HG03558 (cell line): ENCODE results near the gene SYNGR2.

ENCODE experiments used
- ATAC-seq: cut with Tn5 transposase; IDR thresholded peaks from one replicate; pipeline ENCODE4 v1.9.1; 2021; ENCODE audit warnings: moderate number of reproducible peaks; ENCODE audit not compliant: unreplicated experiment; ENCODE audit errors: extremely low read depth

Gene SYNGR2

DNA sequence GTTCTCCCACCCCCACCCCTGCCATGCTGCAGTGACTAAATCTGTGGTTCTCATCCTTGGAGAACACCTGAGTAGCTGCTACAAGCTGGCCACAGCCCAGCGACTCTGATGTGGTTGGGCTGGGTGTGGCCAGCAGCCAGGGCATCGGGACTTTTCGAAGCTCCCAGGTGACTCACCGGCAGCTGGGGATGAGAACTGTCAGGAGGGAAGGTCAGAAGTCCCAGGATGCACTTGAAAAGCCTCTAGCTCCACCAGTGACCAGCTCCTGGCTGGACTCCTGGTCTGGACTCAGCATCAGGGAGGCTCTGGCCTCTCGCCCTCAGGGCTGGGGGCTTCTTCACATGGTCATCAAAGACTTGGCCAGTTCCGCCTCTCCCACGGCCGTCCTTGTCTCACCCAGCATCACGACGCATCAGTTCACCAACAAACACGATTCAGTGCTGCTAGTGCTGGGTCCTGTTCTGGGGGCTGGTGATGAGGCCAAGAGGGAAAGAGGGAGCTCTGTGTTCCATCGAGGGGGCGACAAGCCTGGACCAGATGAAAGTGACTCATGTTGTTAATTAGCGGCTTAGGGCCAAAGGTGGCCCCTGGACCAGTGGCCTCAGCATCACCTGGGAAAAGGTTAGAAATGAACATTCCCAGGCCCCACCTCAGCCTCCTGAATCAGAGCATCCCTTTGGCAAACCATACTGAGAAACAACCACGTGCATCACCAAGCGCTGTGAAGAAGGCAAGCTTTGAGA lies 26.1 kb upstream of the SYNGR2 start:
- no peak for ATAC-seq

DNA sequence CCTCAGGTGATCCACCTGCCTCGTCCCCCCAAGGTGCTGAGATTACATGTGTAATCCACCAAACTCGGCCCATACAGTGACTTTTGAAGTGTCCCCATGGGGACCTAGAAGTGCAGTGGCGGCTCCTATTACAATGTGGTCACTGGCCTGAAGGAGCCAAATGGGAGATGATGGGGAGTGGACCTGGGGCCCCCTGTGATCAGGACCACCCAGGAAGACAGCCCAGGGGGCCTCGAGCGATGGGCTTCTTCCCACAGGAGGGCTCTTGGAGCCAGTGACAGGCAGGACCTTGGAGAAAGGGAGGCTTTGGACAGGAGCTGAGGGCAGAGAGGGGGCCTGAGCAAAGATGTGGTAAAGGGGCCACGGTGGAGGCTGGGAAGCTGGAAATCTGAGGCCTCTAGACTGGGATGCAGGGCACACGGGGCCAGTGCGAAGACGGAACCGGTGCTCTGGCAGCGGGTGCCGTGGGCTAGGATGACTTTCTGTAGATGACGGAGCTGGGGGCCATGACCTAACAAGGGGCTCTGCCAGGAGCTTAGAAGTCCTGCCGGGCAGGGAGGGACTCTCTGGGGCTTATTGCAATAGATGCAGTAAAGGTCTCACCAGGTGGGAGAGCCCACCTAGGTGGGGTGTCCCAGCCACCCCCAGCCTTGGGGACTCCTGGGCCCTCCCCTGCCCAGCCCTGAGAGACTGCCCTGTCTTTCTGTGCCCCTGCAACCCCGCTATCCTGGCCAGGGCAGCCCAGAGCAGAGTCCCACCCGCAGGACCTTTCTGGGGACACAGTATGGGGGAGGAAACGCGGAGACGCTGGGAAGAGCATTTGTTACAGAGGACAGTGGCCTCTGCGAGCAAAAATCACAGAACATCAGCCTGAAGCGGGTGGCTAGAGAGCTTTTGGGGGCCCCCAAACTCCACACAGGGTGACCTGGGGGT lies 24.9 kb upstream of the SYNGR2 start:
- no peak for ATAC-seq

DNA sequence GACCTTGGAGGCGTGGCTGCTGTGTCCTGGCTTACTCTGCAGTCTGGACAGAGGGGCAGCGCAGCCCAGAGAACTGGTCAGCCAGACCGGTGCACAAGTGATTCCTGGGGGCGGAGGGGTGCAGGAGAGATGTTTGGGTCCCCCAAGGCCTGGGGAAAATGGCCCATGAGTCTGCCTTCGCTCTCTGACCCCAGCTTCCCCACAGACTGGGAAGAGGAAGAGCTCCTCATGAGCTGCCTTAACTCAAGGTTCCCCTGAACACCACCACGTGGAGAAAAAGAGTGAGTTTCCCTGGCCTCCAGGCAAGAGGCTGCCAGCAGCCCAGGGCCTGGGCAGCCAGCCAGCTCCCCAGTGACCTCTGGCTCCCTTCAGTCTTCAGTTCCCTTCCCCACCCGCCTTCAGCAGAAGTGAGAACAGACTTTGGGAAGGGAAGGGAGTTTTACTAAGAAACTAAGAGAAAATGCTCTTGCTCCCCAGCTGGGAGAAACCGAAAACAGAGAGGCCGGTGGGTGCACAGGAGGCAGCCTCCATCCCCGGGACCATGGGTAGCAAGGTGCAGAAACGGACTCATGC lies 24.1 kb upstream of the SYNGR2 start:
- no peak for ATAC-seq

DNA sequence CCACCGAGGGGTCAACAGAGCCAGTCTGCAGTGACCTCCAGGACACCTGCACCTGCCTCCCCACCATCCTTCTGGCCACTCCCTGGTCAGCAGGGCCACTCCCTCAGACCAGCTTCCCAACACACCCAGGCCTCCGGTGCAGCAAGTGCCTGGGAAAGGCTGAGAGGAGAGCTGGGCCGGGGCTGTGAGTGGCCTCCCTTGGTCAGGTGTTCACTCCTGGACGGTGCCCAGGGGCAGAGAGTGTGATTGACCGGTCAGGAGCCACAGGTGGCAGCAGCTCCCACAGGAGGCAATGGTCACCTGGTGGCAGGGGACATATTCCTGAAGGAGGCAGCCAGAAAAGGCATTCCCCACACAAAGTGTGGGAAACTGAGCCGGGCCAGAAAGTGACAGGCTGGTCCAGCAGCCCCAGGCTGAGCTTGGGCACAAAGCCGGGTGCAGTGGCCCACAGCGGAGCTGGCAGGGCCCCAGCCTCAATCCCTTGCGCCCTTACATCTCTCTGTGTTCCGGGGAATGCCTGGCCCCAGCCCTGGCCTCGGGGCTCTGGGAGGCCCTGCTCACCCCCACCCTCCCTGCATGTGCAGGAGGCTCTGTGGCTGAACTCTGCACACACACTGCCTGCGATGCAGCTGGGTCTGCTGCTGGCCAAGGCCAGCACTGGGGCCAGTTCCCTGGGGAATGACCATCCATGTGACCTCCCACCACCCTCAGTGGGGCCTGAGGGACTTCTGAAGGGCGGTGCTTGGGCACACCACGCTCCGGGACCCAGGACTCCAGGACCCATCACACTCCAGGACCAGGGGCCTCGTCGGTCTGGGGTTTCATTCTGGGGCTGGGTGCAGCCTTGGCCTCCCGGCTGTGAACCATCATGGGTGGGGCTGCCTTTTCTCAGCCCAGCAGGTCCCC lies 23.4 kb upstream of the SYNGR2 start:
- no peak for ATAC-seq

DNA sequence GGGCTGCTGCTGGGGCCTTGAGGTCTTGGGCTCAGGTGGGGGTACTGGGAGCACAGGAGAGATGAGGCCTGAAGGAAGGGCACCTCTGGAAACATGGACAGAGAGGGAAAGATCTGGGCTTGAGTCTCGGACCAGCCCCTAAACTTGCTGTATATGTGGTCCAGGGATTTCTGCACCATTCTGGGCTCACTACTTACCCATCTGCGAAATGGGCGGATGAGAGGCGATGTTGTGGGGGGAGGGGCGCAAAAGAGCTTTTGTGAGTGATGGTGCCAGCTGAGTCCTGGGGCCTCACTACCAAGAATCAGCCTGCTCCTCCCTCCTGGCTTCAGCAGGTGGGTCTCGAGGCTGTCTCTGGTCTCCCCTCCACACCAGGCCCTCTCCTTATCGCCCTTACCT lies 21.9 kb upstream of the SYNGR2 start:
- ATAC-seq, result no peak

DNA sequence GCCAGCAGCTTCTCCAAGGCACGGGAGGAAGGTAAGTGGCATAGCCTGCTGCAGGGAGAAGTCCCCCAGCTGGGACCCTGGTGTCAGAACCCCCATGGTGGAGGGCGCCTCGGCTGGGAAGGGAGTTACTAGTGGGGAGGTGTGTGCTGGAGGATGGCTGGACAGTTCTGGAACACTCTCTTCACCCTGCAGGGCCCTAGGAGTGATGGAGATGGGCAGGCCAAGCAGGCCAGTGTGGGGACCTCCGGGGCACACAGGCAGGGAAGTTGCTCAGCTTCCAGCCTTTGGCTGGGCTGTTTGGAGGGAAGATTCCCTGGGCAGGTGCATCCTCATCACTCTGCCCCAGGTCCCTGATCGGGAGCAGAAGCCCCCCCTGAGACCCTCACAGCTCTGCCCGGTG lies 21.5 kb upstream of the SYNGR2 start:
- ATAC-seq, result no peak

DNA sequence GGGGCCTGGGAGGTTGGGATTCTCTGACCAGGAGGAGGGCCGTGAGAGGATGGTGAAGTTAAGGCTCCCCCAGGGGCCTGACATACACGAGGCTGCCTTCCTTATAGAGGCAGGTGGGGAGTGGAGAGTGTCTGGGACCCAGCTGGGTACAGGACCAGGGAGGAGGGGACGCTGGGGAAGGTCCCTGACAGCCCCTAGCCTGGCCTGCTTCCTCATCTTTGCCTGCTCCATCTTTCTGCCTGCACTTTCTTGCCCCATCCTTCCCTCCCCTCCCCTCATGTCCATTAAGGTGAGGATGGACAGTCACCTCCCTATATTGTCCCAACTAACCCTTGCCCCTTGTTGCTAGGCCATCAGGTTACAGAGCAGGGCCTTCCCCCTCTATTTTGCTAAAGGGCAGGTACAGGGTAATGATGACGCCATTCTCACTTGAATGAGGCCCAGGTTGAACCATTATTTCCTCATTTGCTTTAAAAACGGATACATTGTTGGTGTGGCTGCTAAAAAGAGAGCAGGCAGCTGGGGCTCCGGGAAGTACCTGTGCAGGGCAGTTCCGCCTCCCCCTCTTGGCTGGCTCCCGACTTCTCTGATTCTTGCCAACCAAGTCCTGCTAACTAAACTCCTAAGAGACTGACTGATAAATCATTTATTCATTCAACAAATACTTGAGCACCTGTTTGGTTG lies 20.9 kb upstream of the SYNGR2 start:
- no peak for ATAC-seq

DNA sequence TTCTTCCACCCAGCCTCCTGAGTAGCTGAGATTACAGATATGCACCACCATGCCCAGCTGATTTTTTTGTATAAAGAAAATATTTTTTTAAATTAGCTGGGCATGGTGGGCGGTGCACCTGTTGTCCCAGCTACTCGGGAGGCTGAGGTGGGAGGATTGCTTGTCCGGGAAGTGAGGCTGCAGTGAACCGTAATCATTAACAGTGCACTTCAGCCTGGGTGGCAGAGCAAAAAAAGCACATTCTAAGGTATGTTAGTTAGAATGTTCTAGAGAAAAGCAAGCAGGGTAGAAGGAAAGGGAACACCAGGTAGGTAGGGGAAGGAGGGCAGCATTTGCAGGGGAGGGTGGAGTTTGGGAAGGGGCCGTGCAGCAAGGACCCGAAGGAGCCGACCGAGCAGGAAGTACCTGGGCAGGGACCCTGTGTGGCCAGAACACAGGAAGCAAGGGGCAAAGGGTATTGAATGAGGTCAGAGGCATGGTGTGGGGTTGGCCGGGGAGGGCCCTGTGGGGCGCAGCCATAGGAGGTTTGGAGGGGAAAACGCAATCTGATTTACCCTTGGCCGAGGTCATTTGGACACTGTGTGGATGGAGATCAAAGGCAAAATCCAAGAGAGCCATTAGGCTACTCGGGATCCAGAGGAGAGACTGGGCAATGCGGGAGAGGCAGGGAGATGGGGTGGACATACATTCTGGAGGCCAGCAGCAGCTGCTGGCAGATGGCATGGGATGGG lies 19.9 kb upstream of the SYNGR2 start:
- no peak for ATAC-seq

DNA sequence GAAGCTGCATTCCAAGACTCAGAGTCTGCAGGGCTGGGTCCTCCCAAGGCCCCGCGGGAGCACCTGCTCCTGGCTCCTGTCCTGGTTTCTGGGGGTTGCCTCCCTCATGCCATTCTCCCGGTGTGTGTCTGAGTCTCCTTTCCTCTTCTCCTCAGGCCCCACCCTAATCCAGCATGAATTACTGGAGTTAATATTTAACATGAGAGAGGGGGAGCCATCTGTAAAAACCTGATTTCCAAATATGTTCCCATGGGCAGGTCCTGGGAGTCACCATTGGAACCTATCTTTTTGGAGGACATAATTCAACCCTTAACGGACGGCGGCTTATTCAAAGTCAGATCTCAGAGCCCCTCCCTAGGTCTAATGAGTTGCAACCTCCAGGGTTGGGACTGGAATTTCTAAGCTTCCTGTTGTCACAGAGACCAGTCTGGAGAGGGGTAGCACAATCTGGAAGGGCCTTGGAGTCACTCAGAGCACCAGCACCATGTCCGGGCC lies 16.8 kb upstream of the SYNGR2 start:
- no peak for ATAC-seq

DNA sequence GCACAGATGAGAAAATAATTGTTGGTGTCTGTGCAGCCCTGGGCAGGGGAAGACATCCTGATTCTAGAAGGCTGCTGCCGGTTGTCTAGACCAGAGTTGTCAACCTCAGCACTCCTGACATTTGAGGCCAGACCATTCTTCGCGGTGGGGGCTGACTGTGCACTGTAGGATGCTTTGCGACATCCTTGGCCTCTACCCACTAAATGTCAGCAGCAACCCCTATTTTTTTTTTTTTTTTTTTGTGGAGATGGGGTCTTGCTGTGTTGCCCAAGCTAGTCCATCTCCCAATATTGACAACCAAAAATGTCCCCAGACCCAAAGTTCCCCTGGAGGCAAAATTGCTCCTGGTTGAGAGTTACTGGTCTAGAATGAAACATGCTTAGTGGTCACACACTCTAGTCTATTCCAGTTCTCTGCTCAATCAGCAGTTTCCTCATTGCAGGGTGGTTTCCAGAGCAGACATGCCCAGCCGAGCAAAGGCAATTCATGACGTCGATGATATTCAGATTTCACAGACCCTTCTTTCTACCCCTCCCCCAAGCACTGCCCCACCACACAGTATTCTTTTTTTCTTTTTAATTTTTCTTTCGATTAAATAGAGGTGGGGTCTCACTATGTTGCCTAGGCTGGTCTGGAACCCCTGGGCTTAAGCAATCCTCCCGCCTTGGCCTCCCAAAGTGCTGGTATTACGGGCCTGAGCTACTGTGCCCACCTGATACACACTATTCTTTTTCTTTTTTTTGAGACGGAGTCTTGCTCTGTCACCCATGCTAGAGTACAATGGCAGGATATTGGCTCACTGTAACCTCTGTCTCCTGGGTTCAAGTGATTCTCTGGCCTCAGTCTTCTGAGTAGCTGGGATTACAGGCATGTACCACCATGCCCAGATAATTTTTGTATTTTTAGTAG lies 13.2 kb upstream of the SYNGR2 start:
- ATAC-seq, result no peak

DNA sequence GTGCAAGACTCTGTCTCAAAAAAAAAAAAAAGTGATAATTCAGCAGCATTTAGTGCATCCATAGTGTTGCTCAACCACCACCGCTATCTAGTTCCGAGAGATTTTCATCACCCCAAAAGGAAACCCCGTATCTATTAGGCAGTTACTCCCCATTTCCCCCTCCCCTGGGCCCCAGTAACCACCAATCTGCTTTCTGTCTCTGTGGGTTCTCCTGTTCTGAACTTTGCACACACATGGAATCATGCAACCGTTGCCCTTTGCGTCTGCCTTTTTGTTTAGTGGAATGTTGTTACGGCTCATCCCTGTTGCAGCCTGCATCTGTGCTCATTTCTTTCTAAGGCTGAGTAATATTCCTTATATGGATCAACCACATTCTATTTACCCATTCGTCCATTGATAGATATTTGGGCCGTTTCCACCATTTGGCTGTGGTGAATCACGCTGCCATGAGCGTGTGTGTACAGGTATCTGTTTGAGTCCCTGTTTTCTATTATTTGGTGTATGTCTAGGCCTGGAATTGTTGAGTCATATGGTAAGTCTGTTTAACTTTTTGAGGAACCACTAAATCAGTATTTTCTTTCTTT lies 8.7 kb upstream of the SYNGR2 start:
- no peak for ATAC-seq

DNA sequence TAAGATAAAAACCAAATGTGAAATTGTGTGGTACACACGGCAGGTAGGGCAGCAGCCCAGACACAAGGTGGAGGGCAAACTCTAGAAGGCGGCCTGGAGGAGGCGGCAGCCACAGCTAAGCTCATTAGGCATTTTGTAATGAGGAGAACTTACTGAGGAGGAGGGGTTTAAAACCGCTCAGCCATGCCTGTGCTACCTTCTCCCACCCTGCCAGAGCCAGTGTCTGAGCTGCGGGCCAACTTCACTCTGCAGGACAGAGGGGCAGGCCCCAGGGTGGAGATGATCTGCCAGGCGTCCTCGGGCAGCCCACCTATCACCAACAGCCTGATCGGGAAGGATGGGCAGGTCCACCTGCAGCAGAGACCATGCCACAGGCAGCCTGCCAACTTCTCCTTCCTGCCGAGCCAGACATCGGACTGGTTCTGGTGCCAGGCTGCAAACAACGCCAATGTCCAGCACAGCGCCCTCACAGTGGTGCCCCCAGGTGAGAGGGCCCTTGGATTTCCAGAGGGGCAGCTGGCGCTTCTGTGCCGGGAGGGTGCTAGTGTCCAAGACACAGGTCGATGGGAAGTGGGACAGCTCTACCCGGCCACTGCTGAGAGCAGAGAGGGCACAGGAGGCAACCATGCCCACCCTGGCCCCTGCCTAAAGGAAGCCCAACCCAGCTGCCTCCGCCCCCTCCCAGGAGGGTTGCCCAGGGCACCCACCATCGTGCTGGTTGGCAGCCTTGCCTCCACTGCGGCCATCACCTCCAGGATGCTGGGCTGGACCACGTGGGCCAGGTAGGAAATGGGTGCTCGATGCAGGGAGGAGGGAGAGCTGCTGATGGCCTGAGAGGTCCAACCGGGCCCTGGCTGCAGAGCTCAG lies 4.3 kb upstream of the SYNGR2 start:
- no peak for ATAC-seq

DNA sequence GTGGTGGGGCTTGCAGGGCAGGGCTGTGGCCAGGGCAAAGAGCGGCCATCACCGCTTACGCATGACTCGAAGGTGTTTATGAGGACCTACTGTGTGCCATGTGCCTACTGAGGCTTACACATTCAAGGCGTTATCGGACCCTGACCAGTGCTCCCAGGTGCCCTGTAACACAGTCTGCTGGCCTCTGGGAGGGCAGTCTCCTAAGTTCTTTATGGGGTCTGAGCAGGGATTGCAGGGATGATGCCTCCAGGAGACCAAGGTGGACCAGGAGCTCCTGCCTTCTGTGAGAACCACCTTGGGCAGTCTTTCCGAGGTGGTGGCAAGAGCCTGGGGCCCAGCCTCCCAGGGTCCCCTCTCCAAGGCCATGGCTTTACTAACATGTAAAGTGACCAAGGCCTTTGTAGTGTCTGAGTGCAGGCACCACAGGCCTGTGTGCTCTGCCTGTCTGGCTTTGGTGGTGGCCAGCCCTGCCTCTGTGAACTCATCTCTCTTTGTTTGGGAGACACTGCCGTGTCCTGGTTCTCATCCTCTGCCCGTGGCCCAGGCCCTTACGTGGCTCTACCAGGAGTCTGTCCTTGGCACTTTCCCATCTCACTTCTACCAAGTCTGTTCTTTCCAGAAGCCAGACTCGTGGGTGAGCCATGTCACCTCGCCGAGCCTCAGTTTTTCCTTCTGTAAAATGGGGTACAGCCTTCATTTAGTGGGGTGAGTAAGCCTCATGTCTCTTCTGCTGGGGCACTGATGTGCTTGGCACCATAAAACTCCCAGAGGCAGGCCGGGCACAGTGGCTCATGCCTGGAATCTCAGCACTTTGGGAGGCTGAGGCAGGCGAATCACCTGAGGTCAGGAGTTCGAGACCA lies 3.4 kb upstream of the SYNGR2 start:
- no peak for ATAC-seq

DNA sequence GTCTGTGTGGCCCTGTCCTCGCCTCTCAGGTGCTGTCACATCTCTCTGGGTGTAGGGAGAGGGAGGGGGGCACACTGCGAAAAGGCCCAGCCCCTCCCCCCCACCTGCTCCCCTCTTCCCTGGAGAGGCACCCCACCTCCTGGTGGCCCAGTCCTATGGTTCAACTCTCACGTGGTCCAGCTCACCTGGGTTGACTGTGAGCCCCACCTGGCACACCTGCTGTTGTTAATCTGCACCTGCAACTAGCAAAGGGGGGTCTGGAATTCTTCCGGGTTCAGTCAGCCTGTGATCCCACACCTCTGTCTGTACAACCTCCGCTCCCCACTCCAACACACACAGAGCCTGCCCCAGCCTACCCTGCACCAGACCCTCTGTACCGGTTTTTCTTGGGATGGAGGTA lies 2.0 kb upstream of the SYNGR2 start:
- no peak for ATAC-seq

DNA sequence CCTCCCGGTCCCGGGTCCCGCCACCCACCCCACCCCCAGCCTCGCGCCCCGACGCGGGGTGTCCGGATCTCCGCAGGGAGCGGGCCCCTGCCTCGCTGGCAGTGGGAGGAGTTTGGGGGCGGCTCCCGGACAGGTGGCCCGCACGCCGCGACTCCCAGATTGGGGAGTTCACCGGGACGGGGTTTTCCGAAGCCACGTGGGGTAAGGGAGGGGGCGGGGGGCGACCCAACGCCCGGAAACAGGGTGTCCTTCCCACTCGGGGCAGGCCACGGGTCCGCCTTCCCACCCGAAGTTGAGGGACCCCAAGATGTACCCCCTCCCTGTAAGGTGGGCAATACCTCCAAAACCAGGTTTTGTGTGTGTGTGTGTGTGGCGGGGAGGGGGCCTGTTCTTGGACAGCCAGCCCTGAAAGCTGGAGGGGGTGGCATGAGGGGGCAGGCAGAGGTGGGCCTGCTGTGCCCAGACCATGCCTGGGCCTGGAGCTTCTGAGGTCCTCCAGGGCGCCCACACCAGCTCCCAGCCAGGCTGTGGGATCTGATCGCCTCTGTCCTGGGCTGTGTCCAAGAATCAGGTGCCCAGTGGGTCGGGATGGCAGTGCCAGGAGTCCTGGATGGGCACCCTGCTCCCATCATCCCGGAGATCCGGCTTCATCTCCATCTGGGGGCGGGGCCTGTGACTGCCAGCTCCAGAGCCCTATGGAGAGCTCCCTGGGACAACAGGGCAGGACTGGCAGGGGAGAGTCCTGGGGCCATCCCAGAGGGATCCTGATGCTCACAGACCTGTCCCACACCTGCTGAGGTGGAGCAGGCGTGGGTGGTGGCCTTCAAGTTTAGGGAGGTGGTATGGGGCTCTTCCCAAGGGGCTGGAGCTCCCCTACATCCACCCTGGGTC lies 767 bp downstream of the SYNGR2 start:
- no peak for ATAC-seq
